ENCODE measurements around the gene AKAP11.

DNA sequence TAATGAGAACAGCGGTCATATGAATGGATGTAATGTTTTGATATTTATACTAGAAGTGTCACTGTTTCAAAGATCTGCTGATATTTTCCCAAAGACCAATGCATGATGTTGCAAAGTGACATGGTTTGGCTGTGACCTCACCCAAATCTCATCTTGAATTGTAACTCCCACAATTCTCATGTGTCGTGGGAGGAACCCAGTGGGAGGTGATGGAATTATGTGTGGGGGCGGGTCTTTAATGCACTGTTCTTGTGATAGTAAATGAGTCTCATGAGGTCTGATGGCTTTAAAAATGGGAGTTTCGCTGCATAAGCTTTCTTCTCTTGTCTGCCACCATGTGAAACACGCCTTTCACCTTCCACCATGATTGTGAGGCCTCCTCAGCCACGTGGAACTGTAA lies 98.3 kb downstream of the AKAP11 start:
- TF ChIP-seq, protein P1, sequence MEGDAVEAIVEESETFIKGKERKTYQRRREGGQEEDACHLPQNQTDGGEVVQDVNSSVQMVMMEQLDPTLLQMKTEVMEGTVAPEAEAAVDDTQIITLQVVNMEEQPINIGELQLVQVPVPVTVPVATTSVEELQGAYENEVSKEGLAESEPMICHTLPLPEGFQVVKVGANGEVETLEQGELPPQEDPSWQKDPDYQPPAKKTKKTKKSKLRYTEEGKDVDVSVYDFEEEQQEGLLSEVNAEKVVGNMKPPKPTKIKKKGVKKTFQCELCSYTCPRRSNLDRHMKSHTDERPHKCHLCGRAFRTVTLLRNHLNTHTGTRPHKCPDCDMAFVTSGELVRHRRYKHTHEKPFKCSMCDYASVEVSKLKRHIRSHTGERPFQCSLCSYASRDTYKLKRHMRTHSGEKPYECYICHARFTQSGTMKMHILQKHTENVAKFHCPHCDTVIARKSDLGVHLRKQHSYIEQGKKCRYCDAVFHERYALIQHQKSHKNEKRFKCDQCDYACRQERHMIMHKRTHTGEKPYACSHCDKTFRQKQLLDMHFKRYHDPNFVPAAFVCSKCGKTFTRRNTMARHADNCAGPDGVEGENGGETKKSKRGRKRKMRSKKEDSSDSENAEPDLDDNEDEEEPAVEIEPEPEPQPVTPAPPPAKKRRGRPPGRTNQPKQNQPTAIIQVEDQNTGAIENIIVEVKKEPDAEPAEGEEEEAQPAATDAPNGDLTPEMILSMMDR (conservative IDR thresholded peaks at IDR 0.05; ENCODE audit: low read depth, low read length) = no peak
- TF ChIP-seq EZH2 (IDR thresholded peaks at IDR 0.05; ENCODE audit: borderline replicate concordance, low read depth, low read length, poor library complexity, severe bottlenecking) = no peak
